ENCODE results near the gene SLC13A2. TPM values are rescaled to one million over a fixed set of nuclear protein-coding genes. Genes with fewer than 3 reads are reported as not detected.

The SLC13A2 gene
- total RNA-seq, 1 experiment from 2014 or later = not detected

DNA sequence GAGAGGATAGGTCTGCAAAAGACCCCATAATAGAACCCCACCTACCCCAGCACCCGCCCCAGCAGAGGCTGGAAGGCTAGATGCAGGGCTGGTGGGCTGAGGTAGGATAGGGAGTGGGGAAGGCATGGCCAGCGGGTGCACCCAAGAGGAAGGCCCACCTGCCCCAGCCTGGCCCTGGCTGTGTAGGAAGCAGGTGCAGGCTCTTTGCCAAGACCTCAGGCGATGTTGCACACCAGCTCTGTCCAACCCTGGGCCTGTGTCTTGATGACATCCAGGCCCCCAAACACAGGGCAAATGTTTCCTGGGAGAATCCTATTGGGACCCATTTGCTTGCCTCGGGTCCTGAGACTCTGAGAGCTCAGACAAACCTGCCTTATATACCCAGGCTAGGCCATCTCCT lies 66.8 kb downstream of the SLC13A2 start:
- ChIA-PET POLR2A (no interaction called here), CTCF (interaction anchor here (1.6 kb wide), 1 partner anchor 45 kb away, joined by 3 read pairs; no protein-coding TSS in a partner anchor)
- H3K4me1 ChIP-seq (ENCODE audit: control insufficient read depth, insufficient read depth, low read length) = no peaks in the 10 kb centered on the region
- intact Hi-C loops (cut with micrococcal nuclease; ENCODE audit: unreplicated experiment) = loop anchor here (2.0 kb wide), 1 partner anchor 45 kb away; no protein-coding TSS in a partner anchor
- no TSS peak for BruUV-seq (replicated peaks)
- ATAC-seq (no peak), DNase-seq (ENCODE audit: low read depth, low spot score) (no peak)
- TF ChIP-seq, protein P1, sequence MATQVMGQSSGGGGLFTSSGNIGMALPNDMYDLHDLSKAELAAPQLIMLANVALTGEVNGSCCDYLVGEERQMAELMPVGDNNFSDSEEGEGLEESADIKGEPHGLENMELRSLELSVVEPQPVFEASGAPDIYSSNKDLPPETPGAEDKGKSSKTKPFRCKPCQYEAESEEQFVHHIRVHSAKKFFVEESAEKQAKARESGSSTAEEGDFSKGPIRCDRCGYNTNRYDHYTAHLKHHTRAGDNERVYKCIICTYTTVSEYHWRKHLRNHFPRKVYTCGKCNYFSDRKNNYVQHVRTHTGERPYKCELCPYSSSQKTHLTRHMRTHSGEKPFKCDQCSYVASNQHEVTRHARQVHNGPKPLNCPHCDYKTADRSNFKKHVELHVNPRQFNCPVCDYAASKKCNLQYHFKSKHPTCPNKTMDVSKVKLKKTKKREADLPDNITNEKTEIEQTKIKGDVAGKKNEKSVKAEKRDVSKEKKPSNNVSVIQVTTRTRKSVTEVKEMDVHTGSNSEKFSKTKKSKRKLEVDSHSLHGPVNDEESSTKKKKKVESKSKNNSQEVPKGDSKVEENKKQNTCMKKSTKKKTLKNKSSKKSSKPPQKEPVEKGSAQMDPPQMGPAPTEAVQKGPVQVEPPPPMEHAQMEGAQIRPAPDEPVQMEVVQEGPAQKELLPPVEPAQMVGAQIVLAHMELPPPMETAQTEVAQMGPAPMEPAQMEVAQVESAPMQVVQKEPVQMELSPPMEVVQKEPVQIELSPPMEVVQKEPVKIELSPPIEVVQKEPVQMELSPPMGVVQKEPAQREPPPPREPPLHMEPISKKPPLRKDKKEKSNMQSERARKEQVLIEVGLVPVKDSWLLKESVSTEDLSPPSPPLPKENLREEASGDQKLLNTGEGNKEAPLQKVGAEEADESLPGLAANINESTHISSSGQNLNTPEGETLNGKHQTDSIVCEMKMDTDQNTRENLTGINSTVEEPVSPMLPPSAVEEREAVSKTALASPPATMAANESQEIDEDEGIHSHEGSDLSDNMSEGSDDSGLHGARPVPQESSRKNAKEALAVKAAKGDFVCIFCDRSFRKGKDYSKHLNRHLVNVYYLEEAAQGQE (IDR thresholded peaks at IDR 0.05; ENCODE audit: insufficient read depth in 1 of 2, low read depth in 2 of 2, low read length in 1 of 2) = no peak
- TF ChIP-seq TCF7L2 (IDR thresholded peaks at IDR 0.05; ENCODE audit: low read depth, low read length) (no peak), SIN3A (IDR thresholded peaks at IDR 0.05; ENCODE audit: borderline replicate concordance, insufficient read depth, low read depth, low read length) (no peak), POLR2AphosphoS5 (IDR thresholded peaks at IDR 0.05; ENCODE audit: low read depth, low read length) (no peak)
- TF ChIP-seq, protein P2, sequence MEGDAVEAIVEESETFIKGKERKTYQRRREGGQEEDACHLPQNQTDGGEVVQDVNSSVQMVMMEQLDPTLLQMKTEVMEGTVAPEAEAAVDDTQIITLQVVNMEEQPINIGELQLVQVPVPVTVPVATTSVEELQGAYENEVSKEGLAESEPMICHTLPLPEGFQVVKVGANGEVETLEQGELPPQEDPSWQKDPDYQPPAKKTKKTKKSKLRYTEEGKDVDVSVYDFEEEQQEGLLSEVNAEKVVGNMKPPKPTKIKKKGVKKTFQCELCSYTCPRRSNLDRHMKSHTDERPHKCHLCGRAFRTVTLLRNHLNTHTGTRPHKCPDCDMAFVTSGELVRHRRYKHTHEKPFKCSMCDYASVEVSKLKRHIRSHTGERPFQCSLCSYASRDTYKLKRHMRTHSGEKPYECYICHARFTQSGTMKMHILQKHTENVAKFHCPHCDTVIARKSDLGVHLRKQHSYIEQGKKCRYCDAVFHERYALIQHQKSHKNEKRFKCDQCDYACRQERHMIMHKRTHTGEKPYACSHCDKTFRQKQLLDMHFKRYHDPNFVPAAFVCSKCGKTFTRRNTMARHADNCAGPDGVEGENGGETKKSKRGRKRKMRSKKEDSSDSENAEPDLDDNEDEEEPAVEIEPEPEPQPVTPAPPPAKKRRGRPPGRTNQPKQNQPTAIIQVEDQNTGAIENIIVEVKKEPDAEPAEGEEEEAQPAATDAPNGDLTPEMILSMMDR (IDR thresholded peaks at IDR 0.05) = no peak
- no peak overlapping the region for H3K4me3 ChIP-seq (ENCODE audit: low read depth in 2 of 2, low read length in 2 of 2)
- H3K27ac ChIP-seq (ENCODE audit: low read length) = no peak overlapping the region
- no peaks in the 10 kb centered on the region for H3K27me3 ChIP-seq (ENCODE audit: control insufficient read depth, insufficient read depth, low read length)
- in situ Hi-C loops (cut with HindIII; ENCODE audit: low pct_unique_long_range_greater_than_20kb, low sequenced_read_pairs) = no loop called here
- no peaks in the 10 kb centered on the region for H3K36me3 ChIP-seq (ENCODE audit: control insufficient read depth, insufficient read depth, low read length)
- no peaks in the 10 kb centered on the region for H3K9me3 ChIP-seq (ENCODE audit: control insufficient read depth, insufficient read depth, low read depth, low read length)

DNA sequence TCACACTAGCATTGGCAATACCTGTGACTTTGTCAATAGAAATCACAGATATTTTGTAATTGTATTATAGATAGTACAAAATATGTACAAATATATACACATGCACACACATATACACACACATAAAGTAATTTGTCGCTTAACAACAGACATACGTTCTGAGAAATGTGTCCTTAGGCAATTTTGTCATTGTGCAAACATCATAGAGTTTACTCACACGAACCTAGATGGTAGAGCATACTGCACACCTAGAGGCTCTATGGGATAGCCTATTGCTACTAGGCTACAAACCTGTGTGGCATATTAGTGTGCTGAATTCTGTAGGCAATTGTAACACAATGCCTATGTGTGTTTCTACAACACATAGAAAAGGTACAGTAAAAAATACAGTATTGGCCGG lies 68.0 kb downstream of the SLC13A2 start:
- no TSS peak for BruUV-seq (replicated peaks)
- Histone ChIP-seq H3K9me3 (ENCODE audit: control insufficient read depth, insufficient read depth, low read depth, low read length) (no peaks in the 10 kb centered on the region), H3K27me3 (ENCODE audit: control insufficient read depth, insufficient read depth, low read length) (no peaks in the 10 kb centered on the region), H3K4me3 (ENCODE audit: low read depth in 2 of 2, low read length in 2 of 2) (no peak overlapping the region), H3K4me1 (ENCODE audit: control insufficient read depth, insufficient read depth, low read length) (no peaks in the 10 kb centered on the region), H3K36me3 (ENCODE audit: control insufficient read depth, insufficient read depth, low read length) (no peaks in the 10 kb centered on the region), H3K27ac (ENCODE audit: low read length) (no peak overlapping the region)
- DNase-seq (ENCODE audit: low read depth, low spot score) (no peak), ATAC-seq (no peak)
- intact Hi-C loops (cut with micrococcal nuclease; ENCODE audit: unreplicated experiment) (loop anchor here (2.0 kb wide), 1 partner anchor 47 kb away; no protein-coding TSS in a partner anchor), in situ Hi-C loops (cut with HindIII; ENCODE audit: low pct_unique_long_range_greater_than_20kb, low sequenced_read_pairs) (no loop called here)
- CTCF ChIA-PET = interaction anchor here (0.6 to 1.6 kb wide), 3 partner anchors 14 to 46 kb away, joined by 3 to 8 read pairs (median 3); no protein-coding TSS in a partner anchor
- POLR2A ChIA-PET = no interaction called here
- TF ChIP-seq POLR2AphosphoS5 (IDR thresholded peaks at IDR 0.05; ENCODE audit: low read depth, low read length) = no peak
- TF ChIP-seq TCF7L2 (IDR thresholded peaks at IDR 0.05; ENCODE audit: low read depth, low read length) = no peak
- TF ChIP-seq SIN3A (IDR thresholded peaks at IDR 0.05; ENCODE audit: borderline replicate concordance, insufficient read depth, low read depth, low read length) = no peak
- TF ChIP-seq, protein P1 (IDR thresholded peaks at IDR 0.05; ENCODE audit: insufficient read depth in 1 of 2, low read depth in 2 of 2, low read length in 1 of 2) = no peak
- TF ChIP-seq, protein P2 (IDR thresholded peaks at IDR 0.05) = no peak
